GM10847 (cell line): ENCODE measurements around the gene CTAGE1.

Experiments
- POLR2A ChIP-seq: IDR thresholded peaks from 2 replicates; pipeline ENCODE4 v1.6.1; 2011; ENCODE audit not compliant: insufficient read length; ENCODE audit errors: extremely low read depth

The CTAGE1 gene

GRCh38 chr18:22411446-22411845 lies 6.3 kb downstream of the CTAGE1 start:
- no peak for TF ChIP-seq POLR2A

GRCh38 chr18:22410126-22410525 lies 7.6 kb downstream of the CTAGE1 start:
- TF ChIP-seq POLR2A, result no peak

- no peak for TF ChIP-seq POLR2A
Measured at GRCh38 chr18:22409445-22409844, 8.3 kb downstream of the CTAGE1 start.

GRCh38 chr18:22408059-22408458 lies 9.7 kb downstream of the CTAGE1 start:
- no peak for TF ChIP-seq POLR2A

GRCh38 chr18:22405142-22405541 lies 12.6 kb downstream of the CTAGE1 start:
- no peak for TF ChIP-seq POLR2A

GRCh38 chr18:22403950-22404349 lies 13.8 kb downstream of the CTAGE1 start:
- TF ChIP-seq POLR2A, result no peak

- TF ChIP-seq POLR2A, result no peak
Measured at GRCh38 chr18:22399949-22400348, 17.8 kb downstream of the CTAGE1 start.

- no peak for TF ChIP-seq POLR2A
Measured at GRCh38 chr18:22398464-22398863, 19.3 kb downstream of the CTAGE1 start.

GRCh38 chr18:22394428-22394827 lies 23.3 kb downstream of the CTAGE1 start:
- no peak for TF ChIP-seq POLR2A

GRCh38 chr18:22391407-22392345 lies 26.0 kb downstream of the CTAGE1 start:
- no peak for TF ChIP-seq POLR2A

GRCh38 chr18:22387787-22388186 lies 29.9 kb downstream of the CTAGE1 start:
- no peak for TF ChIP-seq POLR2A

- TF ChIP-seq POLR2A, result no peak
Measured at GRCh38 chr18:22387364-22387763, 30.4 kb downstream of the CTAGE1 start.

- TF ChIP-seq POLR2A, result no peak
Measured at GRCh38 chr18:22385718-22386117, 32.0 kb downstream of the CTAGE1 start.

- no peak for TF ChIP-seq POLR2A
Measured at GRCh38 chr18:22378672-22379282, 38.9 kb downstream of the CTAGE1 start.

GRCh38 chr18:22377769-22378168 lies 39.9 kb downstream of the CTAGE1 start:
- TF ChIP-seq POLR2A, result no peak

GRCh38 chr18:22370414-22370813 lies 47.3 kb downstream of the CTAGE1 start:
- TF ChIP-seq POLR2A, result no peak
